ENCODE results near the gene CEP41.
"Not testable (repeated sequence)": the region's sequence is repeated elsewhere in the genome, so short reads cannot be mapped to it uniquely, and the experiment has no call there.

Gene CEP41

DNA sequence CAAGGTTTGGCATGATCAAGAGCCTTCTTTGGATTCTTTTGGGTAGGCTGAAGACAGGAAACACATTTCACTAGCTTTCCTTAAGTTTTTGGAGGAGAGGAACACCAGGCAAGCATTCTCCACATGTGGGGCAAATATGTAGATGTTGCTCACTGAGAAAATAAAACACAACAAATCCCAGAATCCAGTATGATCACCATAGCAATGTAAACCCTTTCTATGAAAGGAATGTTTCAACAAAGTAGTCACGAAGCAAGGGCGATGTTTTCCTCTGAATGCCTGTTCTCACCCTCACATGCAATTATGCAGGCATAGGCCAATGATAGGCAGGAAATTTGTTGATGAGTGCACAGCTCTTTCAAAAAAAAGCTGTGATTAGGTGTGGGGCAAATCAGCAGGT is 20.5 kb upstream of the CEP41 start:
- DNase-seq (ENCODE audit: low read depth in 2 of 2), result no peak

DNA sequence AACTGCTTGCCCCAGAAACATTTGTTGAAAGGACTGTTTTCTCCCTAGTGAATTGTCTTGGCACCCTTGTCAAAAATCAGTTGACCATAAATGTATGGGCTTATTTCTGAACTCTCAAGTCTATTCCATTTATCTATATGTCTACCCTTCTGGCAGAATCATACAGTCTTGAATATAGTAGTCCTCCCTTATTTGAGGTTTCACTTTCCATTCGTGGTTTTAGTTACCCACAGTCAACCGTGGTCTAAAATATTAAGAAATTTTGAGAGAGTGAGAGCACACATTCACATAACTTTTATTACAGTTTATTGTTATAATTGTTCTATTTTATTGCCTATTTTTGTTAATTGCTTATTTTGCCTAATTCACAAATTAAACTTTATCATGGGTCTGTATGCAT is 17.4 kb upstream of the CEP41 start:
- DNase-seq (ENCODE audit: low read depth in 2 of 2), result no peak

DNA sequence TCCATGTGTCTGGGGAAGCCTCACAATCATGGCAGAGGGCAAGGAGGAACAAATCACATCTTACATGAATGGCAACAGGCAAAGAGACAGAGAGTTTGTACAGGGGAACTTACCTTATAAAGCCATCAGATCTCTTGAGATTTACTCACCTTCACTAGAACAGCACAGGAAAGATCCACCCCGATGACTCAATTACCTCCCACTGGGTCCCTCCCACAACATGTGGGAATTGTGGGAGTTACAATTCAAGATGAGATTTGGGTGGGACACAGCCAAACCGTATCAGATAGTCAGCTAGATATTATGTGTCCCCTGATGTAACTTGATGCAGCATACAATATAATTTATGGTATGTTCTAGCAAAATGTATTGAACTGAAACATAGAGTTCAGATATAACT is 14.1 kb upstream of the CEP41 start:
- no peak for DNase-seq (ENCODE audit: low read depth in 2 of 2)

DNA sequence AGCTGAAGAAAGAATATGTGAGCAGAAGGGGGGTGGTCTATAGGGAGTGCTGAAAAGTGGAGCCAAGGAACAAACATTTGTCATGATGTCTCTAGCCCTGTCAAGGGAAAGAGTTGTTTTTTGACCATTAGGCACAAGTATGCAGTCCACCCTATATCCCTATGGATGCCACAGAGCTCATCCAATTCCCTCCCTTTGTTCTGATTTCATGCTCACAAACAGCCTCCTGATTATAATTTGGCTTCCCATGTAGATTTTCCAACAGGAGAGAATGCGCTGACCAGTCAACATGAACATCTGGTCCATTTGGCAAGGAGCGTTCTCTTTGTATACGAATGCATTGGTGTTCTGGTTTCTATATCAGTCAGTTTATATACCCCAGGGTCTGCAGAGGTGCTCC is 12.1 kb upstream of the CEP41 start:
- DNase-seq (ENCODE audit: low read depth in 2 of 2), result no peak

DNA sequence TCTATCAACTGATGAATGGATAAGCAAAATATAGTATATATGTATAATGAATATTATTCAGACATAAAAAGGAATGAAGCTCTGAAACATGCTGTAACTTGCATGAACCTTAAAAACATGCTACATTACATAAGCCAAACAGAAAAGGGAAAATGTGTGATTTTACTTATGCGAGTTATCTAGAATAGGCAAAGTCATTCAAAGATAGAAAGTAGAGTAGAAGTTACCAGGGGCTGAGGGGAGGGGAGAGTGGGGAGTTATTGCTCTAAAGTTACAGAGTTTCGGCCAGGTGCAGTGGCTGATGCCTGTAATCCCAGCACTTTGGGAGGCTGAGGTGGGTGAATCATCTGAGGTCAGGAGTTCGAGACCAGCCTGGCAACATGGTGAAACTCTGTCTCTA is 10.5 kb upstream of the CEP41 start:
- DNase-seq (ENCODE audit: low read depth in 2 of 2), result not testable (repeated sequence)

DNA sequence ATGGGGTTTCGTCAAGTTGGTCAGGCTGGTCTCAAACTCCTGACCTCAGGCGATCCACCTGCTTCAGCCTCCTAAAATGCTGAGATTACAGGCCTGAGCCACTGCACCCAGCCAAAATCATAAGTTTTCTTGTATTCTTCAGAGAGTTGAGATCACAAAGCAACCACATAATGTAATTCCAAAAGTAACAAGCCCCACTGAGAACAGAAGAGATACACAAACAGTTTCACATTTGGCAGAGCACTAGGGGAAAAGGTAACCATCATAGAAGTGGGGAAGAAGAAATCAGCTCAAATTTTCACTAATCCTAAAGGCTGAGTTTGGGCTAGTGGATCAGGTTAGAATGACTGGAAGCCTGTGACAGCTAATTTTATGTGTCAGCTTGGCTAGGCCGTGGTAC is 5.4 kb upstream of the CEP41 start:
- DNase-seq (ENCODE audit: low read depth in 2 of 2), result no peak

DNA sequence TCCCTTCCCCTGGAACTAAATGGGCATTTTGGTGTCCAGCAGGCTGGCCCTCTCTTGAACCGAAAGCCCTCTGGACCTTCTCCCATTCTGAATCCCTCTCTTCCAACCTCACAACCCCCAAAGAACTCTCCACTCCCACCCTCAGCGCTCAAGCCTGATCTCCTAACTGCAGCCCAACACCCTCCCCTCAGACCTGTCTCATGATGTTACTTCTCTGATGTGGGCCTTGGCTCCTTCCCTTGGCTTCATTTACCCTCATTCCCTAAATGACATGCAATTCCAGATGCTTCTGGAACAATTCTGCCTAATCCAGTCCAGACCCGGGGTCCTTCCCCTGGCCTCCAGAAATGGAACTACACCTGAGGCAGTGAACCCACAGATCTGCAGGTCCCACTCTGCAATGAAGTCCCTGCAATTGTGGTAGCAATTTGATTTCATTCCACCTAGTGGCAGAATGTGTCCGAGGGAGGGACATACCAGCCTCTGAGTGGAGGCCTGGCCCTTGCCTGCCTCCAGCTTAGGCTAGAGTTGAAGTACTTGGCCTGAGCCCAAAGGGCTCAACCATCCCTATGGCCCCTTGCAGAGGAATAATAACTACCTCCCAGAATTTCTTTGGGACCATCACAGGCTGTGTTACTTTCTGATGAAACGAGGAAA is 4.1 kb upstream of the CEP41 start:
- DNase-seq (ENCODE audit: low read depth in 2 of 2), result no peak

DNA sequence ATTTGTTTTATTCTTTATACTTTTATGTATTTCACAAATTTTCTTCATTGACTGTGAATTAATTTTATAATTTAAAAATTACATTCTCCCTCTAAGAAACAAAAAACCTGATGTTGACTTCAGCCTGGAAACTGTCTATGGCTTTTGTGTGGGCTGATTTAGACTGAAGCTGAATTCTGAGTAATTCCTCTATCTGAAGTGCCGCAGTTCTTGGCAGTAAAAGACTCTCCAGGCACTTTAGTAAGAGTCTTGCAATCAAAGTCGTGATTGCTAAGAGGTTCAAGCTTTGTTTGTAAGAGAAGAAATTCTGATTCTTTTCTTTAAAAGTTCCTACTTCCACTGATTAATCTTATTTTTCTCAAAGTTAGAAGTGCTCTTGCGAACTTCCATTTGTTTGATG is 3.4 kb upstream of the CEP41 start:
- no peak for DNase-seq (ENCODE audit: low read depth in 2 of 2)

DNA sequence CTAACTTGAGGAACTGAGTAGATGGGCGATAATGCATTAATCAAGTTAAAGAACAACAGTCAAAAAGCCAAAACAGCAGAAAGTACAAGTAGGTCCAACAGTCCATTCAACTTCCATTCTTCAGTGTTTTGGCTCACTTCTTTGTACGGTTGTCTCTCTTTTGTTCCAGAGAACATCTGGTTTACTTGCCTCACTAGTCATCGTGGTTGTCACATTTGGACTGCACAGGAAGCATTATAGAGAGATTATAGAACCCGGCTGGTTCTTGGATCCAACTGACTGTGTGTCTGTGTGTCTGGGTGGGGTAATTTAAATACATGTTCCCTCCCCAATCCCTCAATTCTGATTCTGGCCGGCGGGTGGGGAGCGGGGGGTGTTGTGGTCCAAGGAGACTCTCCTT is 1.8 kb upstream of the CEP41 start:
- DNase-seq (ENCODE audit: low read depth in 2 of 2), result no peak

DNA sequence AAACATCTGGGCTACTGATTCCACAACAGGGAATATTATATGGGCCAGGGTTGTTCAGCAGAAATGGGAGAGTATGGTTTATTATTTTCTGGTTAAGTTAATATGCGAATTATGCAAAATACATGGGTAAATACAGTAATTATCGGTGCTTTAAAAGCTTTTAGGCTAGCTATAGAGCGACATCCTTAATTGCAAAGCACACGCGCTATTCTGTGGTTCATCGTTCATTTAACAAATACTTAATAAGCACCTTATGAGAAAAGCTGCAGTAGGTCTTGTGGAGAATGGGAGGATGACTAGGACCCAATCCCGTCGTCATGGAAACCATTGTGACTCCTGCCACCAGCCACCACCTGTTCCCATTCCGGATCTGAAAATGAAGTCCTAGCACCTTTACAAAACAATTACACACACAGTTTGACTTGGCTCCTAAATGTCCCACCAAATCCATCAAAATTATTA is 623 bp upstream of the CEP41 start:
- DNase-seq (ENCODE audit: low read depth in 2 of 2), result no peak

DNA sequence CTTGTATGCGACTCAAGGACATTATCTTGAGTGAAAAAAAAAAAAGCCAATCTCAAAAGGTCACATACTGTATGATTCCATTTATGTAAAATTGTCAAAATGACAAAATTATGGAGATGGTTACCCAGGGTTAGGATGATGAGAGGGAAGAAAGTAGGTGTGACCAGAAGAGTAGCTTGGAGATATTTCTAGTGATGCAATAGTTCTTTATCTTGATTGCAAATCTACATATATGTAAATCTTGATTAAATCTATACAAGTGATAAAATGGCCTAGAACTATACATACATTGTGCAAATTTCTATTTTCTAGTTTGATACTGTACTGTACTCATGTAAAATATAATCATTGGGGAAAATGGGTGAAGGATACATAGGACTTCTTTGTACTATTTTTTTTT is 4.6 kb downstream of the CEP41 start:
- no peak for DNase-seq (ENCODE audit: low read depth in 2 of 2)

DNA sequence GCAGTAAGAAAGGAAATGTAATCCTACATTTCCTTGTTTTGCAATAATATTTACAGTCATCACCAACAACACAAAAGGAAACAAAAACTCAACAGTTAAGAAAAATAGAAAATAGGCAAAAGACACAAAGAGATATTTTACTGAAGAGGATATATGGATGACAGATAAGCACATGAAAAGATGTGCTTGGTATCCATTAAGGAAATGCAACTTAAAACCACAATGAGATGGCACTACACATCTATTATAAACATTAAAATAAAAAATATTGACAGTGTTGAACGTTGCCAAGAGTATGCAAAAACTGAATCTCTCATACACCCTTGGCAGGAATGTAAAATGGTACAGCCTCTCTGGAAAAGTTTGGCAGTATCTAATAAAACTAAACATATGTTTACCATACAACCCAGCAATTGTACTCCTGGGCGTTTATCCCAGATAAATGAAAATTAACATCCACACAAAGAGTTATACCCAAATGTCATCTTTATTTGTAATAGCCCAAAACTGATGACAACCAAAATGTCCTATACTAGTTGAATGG is 5.4 kb downstream of the CEP41 start:
- DNase-seq (ENCODE audit: low read depth in 2 of 2), result no peak

DNA sequence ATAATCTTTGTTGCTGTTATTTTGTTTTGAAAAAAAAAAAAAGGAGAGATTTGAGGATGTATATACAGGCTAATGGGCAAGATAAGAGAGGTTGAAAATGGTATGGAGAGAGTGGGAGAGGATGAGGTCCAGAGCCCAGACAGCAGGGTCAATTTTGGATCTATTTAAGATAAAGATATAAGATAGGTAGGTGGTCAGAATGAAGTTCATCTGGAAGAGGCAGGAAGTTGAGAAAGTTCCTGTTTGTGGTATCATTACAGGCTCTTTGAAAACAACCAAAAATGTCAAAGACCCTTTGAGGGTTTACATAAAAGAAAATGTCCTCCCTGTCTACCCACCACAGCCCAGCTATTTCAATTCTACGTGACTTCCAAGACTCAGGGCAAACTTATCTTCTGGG is 7.5 kb downstream of the CEP41 start:
- DNase-seq (ENCODE audit: low read depth in 2 of 2), result no peak

DNA sequence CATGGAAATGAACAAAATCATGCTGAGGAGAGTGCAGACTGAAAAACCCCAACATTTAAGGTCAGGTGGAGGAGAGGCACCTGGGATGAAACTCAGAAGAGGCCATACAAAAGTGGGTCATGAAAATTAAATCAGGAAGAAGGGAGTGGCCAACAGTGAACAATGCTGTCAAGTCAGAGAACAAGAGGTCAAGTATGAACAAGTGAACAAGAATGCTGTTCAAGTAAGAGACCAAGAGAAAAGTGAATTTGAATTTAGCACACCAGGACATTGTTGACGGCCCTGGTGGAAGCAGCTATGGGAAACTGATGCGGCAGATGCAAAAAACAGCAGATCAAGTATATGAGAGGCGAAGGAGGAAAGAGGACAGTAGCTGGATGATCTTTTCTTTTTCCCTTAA is 7.9 kb downstream of the CEP41 start:
- DNase-seq (ENCODE audit: low read depth in 2 of 2), result no peak

DNA sequence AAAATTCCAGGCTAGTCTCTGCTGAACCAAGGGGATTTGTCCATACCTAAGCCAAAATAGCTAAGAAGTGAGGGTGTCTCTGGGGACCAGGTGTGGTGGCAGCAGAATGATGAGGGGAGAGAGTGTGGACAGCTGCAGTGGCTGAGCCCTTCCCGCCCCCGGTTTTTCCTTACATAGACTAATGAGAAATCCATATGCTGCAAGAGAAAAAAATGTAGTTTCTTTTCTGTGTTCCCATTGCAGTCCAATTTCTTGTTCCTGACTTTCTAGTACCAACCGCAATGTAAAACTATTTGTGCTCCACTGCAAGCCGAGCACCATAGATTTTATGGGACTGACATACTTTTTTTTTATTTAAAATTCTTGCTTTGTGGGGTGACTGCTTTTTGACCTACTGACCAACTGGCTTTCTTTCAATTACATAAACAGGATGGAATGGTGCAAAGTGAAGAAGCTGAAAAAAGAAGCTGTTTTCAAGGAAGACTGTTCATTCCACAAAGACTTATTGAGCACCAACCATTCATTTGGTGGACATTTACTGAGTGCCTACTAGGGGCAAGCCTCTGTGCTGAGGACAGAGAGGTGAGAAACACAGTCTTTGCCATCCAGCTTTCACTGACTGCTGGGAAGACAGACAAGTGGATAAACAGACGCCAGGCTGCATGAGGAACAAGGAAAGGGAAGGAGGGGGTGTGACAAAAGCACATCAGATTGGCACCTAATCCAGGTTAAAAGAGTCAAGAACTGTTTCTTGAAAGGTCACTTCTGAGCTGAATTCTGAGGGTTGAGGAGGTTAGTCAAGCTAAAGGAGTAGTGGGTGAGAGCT is 9.8 kb downstream of the CEP41 start:
- DNase-seq (ENCODE audit: low read depth in 2 of 2), result no peak

DNA sequence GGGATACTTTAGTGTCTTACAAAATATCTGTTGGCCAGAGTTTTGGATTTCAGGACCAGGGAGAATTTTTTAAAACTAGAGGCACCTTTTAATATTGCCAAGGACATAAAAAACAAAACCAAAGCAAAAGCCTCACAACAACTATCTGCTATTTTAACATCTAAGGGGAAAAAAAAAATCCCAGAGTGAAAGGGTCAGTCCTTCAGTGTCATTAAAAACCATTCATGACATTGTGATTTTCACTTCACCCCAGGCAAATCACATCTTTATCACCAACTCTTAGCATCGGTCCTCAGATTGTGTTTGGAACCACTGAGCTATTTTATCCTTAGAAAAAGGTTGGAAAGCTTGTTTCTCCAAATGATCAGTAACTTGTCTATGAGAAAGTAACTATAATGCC is 10.7 kb downstream of the CEP41 start:
- DNase-seq (ENCODE audit: low read depth in 2 of 2), result no peak

DNA sequence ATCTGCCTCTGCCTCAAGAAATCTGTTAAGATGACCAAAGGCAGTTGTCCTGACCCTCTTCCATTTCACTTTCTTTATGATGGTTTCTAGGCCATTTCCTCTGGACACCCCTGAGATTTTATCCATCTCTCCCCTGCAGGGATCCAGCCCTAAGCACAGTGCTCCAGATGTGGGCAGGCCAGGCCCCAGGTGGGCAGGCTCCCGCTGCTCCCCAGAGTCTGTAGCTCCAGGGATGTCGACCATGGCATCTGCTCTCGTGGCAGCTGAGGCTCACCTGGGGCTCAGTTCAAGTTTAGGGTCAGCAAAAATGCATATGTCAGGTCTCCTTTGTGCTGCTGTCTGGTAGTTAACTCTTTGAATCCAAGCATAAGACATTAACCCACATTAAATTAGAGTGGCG is 11.8 kb downstream of the CEP41 start:
- DNase-seq (ENCODE audit: low read depth in 2 of 2), result no peak

DNA sequence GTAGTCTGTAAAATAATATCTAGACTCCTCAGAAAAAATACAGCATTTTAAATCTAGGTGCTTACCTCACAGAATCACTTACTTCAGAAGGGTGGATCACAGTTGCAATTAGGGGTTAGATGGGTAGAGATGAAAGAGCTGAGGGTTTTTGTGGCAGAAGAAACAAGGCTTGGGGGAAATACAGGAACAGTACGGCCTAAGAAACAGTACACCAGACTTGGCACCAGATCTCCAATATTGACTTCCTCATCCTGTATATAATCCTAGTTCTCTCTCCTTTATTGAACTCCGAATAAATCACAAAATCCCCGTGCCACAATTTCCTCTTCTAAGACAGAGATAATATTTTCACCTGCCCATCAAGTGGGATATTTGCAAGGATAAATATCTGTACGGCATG is 14.3 kb downstream of the CEP41 start:
- DNase-seq (ENCODE audit: low read depth in 2 of 2), result no peak

DNA sequence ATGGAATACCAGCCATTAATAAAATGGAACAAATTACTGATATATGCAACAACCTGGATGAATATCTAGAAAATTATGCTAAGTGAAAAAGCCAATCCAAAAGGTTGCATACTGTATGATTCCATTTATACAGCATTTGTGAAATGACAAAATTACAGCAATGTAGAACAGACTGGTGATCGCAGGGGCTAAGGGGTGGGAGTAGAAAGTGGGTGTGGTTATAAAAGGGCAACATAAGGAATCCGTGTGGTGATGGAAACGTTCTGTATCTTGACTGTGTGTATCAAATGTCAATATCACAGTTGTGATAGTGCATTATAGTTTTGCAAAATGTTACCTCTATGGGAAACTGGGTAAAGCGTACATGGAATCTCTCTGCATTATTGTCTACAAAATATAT is 15.0 kb downstream of the CEP41 start:
- no peak for DNase-seq (ENCODE audit: low read depth in 2 of 2)

DNA sequence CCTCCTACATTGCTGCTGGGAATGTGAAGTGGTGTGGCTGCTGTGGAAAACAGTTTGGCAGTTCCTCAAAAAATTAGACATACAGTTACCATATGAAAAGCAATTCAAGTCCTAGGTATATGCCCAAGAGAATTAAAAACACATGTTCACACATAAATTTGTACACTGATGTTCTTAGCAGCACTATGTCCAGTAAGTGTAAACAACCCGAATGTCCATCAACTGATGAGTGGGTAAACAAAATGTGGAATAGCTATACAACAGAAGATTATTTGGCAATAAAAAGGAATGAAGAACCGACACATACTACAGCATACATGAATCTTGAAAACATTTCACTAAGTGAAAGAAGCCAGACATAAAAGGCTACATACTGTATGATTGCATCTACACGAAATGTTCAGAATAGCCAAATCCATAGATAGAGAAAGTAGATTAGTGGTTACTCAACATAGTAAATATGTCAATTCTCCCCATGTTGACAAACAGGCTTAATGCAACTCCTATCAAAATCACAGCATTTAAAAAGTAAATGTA is 17.2 kb downstream of the CEP41 start:
- no peak for DNase-seq (ENCODE audit: low read depth in 2 of 2)

DNA sequence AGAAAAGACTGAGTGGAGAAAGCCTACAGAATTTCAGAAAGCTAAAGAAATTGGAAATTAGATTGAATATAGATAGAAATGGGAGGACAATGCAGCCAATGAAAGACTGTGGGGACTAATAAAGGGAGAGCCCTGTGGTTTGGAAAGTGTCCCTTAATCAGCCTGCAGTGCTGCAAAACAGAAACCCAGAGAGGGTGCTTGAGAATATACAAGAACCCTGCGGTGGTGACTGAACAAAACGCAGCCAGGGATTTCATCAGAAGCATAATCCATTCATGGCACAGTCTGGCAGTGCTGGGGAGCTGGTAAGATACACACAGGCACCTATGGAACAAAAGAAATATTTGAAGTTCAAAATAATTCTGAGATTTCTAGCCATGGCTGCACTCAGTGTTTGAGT is 19.1 kb downstream of the CEP41 start:
- no peak for DNase-seq (ENCODE audit: low read depth in 2 of 2)

DNA sequence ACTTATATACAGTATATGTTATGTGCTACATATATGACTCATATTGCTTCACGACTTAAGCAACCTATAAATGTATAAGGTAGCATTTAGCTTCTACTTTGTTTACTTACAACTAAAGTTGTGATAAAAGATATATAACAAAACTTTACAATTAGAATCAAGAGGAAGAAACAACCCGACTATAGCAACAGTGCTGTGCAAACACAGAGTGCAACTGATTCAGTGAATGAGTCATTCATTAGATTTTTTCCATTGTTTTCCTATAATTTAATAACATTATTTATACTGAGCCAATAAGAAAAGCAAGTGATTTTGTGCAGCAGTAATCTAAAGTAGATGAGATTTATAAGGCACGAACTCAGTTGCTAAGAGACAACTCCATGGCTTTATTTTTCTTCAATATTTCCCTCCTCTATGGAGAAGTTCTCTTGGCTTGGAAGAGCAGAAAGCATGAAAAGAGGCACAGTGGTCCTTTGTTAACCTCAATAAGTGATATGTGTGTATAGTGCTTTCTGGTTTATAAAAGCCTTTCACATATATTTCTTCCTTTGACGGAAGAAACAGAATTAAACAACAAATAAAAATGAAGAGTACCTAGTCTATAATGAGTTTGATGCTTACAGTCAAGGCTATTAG is 19.8 kb downstream of the CEP41 start:
- DNase-seq (ENCODE audit: low read depth in 2 of 2), result no peak

DNA sequence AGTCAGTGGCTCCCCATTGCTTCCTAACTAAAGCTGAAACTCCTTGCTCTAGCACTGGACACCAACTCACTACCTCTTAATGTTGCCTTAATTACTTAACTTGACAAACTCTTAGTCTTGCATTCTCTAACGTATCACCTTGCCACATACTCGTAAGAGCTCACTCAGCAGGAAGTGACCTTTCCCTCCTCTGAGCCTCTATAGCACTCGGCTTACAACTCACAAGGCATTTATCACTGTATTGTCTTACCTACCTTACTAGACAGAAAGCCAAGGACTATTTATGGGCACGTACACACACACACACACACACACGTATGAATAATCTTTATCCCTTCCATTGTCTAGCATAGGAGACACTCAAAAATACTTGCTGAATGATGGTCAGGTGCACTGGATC is 21.2 kb downstream of the CEP41 start:
- no peak for DNase-seq (ENCODE audit: low read depth in 2 of 2)

All from stimulated activated CD8-positive, alpha-beta memory T cell treated with anti-CD3 and anti-CD28 coated beads, Interleukin-7, amount 100 ng/mL, for 1 hour (primary cell).